ENCODE data around the gene CDKN3.
"Not testable (repeated sequence)": the region's sequence is repeated elsewhere in the genome, so short reads cannot be mapped to it uniquely, and the experiment has no call there.

CDKN3 gene

DNA sequence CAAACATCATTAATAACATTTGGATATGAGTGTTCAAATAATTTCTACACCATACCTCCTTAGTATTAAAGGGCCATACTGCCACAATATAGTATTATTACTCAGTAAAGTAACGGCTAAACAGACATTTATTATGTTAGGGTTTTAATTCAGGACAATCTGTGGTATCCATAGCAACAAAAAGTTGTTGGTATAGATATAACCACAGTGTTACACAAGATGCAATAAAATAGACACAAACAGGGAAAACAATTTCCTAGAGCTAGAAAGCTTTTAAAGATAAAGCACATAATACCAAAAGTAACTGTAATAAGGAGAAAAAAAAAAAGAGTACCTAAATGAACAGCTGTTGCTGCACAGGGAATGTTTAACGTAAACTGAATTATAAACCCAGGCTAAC, 28.3 kb downstream of the CDKN3 start:
- DNase-seq = no peak

DNA sequence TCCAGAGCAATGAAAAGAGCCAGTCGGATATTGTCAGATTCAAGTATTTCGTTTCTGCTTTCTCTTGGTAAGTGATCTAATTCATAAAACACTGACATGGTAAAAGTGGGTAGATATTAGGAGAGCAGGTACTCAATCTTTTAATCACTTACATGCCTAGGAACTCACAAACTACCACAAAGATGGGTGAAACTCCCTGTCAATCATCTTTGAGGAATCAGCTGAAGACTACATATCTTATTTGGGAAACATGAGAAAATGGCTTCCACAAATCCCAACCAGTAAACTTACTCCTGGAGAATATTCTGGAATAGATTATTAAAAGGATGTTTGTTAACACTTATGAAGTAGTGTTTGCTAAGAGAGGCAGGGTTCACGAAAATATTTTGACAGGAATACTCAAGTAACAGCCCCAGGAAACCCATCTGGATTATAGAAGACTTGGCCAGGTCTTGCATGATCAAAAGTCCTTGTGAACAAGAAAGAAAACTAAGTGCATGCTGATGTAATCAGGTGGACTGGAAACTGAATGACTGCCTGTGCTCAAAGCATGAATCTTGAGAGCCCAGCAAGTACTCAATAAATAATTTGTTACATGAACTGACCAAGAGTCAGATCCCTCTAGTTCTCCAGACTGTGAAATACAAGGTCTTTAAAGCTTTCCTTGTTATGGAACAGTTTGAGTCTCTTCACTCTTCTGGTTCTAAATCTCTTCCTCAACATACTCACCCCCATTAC, 28.9 kb downstream of the CDKN3 start:
- DNase-seq = no peak

GRCh38 chr14:54427871-54428270, 31.1 kb downstream of the CDKN3 start:
- DNase-seq = no peak

DNA sequence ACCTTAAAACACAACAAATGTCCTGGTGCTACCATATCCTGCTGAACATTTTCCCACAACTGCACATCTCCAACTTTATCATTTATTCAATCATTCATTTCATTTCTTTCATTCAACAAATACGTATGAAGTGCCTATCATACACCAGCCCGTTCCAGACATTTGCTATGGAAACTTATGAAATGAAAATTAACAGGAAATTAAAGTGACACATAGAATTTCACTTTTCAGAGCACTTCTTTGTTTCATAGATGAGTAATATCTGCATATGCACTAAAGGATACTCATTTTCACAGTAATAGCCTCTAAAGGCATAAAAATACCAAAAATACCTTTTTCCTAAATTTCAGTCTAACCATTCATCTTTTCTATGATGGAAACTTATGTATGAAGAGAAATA, 31.7 kb downstream of the CDKN3 start:
- no peak for DNase-seq

DNA sequence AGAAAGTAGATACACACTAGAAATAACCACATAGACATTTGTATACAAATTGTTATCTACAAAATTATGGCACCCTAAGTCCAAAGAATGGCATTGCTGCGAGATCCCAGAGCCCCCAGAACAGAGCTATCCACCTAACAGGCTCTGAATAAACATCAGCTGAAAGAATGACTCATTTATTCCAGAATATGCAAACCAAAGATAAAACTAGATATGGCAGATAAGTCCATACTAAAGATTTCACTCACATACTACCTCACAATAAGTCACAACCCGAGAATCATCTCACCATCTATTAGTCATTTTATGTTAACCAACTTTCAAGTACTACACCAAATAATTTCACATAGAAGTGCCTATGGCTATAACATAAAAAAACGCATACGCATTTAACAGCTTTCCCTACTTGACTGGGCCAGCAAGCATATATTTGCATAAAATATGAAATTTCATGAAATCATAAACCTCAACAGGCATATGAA, 38.7 kb downstream of the CDKN3 start:
- DNase-seq = no peak

DNA sequence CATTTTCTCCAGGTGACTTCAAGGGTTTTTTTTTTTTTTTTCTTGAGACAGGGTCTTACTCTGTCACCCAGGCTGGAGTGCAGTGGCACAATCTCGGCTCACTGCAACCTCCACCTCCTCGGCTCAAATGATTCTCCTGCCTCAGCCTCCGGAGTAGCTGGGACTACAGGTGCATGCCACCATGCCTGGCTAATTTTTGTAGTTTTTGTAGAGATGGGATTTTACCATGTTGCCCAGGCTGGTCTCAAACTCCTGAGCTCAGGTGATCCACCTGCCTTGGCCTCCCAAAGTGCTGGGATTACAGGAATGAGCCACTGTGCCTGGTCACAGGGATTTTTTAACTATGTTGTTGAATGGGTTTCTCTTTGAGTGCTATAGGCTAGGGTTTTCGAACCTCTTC, 41.1 kb downstream of the CDKN3 start:
- not testable (repeated sequence) for DNase-seq

DNA sequence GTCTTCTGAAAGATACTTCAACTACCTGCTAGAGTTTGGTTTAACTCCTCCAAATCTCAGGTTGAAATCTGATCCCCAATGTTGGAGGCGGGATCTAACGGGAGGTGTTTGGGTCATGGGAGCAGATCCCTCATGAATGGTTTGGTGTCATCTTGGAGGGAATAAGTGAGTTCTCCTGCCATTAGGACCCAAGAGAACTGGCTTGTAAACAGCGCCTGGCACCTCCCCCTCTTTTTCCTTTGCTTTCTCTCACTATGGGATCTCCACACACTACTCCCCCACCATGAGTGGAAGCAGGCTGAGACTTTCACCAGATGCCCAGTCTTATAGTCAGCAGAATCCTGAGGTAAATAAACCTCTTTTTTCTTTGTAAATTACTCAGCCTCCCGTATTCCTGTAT, 41.9 kb downstream of the CDKN3 start:
- DNase-seq = no peak

- DNase-seq = peak; percentile 16
Measured at GRCh38 chr14:54440037-54440436, 43.2 kb downstream of the CDKN3 start.

GRCh38 chr14:54440476-54440872, 43.7 kb downstream of the CDKN3 start:
- DNase-seq = no peak

DNA sequence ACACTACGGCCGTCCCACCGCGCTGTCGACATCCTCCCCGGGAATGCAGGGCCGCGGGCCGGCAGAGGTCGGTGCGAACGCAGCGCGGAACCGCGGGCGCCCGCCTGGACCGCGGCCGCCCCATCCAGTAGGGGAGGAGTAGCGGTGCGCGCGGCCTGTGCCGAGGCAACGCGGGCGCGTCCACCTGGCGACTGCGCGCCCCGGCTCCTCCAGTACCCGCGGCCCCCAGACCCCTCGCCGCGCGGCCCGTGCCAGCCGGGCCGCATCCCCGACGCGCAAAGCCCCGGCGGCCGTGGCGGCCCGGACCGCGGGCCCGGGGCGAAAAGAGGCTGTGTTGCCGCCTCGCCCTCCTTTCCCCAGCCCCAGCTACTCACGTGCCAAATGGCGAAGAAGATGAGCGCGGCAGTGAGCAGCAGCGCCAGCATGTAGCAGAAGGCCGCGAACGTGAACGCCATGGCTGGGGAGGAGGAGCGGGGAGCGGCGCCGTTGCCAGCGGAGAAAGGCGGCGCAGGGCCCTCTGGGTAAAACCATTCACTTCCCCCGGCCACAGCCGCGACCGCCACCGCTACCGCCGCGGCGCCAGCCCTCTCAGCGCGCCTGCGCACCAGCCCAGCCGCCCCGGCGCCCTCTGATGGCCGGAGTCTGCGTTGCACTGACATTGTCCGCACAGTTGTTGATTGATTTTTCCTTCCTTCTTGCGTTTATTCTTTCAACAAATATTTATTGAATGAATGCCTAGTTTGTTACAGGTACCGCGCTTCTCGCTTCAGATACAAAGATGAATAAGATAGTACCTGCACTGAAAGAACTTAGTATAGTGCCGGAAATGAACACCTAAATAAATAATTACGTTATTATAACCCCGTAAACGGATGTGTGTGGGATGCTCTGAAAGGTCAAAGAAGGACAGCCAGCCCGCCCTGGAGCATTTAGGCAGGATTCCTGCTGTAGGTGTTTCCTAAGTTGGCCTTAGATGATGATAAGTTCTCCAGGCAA, 44.4 kb downstream of the CDKN3 start, which contains the start of gene CNIH1:
CNIH1 (minus strand) TSS at position 502 of the 996 bp plus-strand sequence; CDS start at position 455, 47 bp downstream.
- DNase-seq = peak; percentile 90

DNA sequence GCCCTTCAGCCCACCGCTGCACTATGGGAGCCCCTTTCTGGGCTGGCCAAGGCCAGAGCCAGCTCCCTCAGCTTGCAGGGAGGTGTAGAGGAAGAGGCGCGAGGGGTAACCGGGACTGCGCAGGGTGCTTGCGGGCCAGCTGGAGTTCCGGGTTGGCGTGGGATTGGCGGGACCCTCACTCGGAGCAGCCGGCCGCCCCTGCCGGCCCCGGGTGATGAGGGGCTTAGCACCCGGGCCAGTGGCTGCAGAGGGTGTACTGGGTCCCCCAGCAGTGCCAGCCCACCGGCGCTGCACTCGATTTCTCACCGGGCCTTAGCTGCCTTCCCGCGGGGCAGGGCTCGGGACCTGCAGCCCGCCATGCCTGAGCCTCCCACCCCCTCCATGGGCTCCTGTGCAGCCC, 46.2 kb downstream of the CDKN3 start:
- not testable (repeated sequence) for DNase-seq

GRCh38 chr14:54443981-54444380, 47.2 kb downstream of the CDKN3 start:
- no peak for DNase-seq

DNA sequence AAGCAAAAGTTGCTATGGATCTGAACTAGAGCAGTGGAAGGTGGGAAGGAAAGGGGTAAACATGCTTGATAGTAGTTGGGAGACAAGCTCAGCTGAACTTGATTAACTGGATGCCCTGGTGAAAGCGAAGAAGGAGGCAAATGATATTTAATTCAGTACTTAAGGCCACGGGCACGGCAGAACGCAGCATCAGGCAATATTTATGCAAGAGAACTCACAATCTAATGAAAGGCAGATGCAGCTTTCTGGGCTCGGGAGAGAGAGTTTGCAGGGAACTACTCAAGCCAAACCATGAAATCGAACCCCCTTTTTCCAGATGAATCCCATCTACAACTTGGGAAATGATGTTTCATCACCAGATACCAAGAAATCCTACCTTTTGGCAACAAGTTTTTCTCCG, 47.9 kb downstream of the CDKN3 start:
- no peak for DNase-seq

DNA sequence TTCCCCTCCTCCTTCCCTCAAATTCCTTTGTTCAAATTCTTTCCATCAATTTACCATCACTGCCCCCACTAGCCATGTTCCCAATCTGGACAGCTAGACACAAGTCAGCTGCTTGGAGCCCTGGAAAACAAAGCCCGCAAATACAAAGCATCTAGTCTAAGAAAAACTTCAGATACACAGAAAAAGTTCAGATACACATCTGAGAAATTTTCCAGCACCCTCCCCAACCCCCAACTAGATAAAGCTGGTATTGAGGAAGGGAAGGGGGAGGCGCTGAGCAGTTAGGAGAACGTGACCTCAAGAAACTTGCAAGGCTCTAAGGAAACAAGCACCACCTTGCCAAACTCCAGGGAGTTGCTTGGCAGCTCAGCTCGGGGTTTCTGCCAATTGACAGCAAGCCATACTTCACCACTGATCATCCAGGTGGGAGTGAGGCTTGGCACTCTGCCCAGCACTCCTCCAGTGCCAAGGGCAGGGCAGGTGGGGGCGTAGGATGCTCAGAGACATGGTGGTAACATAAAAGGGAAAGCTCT, 49.4 kb downstream of the CDKN3 start:
- DNase-seq = no peak

DNA sequence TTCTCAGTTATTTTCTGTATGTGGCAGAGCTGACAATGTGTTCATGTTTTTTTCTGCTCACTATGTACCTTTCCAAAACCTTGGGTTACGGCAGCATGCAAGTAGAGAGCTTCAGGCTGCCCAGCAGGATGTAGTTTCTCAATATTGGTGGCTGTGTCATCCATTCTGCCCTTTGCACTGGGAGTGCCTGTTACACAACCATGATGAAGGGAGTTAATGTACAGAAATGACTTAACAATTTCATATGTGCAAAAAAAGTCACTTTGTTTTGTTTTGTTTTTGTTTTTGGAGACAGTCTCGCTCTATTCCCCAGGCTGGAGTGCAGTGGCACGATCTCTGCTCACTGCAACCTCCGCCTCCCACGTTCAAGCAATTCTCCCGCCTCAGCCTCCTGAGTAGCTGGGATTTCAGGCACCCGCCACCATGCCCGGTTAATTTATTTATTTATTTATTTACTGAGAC, 50.5 kb downstream of the CDKN3 start:
- peak; percentile 97 for DNase-seq

DNA sequence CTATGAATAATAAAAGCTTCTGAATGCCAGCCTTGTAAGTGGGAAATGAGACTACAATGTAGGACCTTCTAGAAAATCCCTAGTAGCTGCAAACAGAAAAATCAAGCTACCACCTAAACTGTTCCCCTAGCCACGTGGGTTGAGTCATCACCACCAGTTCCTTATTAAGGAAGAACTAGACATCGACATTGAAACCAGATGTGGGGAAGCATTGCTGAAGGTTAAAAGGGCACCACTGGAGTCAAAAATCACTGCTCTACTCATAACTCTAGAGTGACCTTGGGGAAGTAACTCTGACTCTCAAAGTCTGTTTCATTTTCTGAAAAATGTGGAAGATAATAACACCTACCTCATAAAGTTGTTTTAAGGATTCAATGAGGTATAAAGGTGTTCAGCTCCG, 53.7 kb downstream of the CDKN3 start:
- DNase-seq = peak; percentile 98

DNA sequence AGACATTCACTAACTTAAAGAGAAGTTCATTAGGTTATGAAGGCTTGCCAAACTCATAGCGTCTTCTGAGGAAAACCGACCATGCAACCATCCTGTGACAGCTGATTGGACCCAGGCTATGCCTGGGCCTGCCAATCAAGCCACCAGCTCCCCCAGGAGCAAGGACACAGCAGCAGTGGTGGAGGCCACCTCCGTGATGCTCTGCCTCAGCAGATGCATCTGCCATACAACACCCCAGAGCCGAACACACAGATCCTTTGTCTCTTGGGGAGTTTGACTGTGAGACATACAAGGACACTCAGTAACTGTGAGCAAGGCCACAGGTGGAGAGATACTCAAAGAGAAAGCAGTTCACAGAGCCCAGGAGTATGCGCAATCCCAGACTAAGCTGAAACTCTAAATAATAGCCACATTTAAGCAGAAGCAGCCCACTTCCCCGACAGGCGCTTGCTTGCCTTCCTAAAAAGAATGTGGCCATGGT, 54.4 kb downstream of the CDKN3 start:
- DNase-seq = peak; percentile 45

- peak; percentile 91 for DNase-seq
Measured at GRCh38 chr14:54451961-54452360, 55.2 kb downstream of the CDKN3 start.

DNA sequence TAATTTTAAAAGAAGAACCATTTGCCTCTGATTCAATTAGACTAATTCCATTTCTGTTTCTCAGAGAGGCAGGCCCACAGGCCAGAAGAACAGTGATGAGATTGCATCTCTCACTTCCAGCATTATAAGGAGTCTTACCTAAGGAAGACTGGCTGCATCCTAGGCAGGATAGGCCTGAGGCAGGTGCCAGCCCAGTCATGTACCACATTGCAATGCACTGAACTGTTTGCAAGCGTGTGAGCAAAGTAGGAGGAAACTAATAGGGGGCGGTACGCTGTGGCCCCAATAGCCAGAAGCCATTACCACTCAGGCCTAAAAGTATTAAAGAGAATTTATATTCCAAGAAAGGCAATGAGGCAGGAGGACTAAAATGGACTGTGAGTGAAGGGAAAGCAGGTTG, 56.4 kb downstream of the CDKN3 start:
- DNase-seq = no peak

- DNase-seq = not testable (repeated sequence)
Measured at GRCh38 chr14:54453990-54454389, 57.2 kb downstream of the CDKN3 start.

- DNase-seq = no peak
Measured at GRCh38 chr14:54455363-54455762, 58.6 kb downstream of the CDKN3 start.

GRCh38 chr14:54456820-54457608, 60.2 kb downstream of the CDKN3 start:
- DNase-seq = not testable (repeated sequence)

Measured in inflammatory macrophage treated with lipopolysaccharide for 4 hours (primary cell).